Endothelial cell of coronary artery (primary cell): ENCODE results near the gene ANXA9. TPM values are rescaled to one million over a fixed set of nuclear protein-coding genes. Genes with fewer than 3 reads are reported as not detected.

ENCODE experiments used
- total RNA-seq: library from RNA; depleted of rRNA; stranded (reverse); fragments of >200 nt; gene quantifications from 2 replicates; pipeline ENCODE4 v1.2.3, GENCODE V29; 2014

ANXA9 gene, protein sequence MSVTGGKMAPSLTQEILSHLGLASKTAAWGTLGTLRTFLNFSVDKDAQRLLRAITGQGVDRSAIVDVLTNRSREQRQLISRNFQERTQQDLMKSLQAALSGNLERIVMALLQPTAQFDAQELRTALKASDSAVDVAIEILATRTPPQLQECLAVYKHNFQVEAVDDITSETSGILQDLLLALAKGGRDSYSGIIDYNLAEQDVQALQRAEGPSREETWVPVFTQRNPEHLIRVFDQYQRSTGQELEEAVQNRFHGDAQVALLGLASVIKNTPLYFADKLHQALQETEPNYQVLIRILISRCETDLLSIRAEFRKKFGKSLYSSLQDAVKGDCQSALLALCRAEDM
- not detected in 2 replicates for total RNA-seq

GRCh38 chr1:150981805-150982712 is at the start of gene ANXA9:
Gene ANXA9, plus strand, starts transcription at chr1:150982292. Its CDS starts 814 bp downstream, at chr1:150983106.

GRCh38 chr1:150974580-150975478 is 7.3 kb upstream of the ANXA9 start, which contains the start of gene CERS2:
Gene CERS2, minus strand, starts transcription at chr1:150974835. Its CDS starts 5,745 bp downstream, at chr1:150969090.

DNA sequence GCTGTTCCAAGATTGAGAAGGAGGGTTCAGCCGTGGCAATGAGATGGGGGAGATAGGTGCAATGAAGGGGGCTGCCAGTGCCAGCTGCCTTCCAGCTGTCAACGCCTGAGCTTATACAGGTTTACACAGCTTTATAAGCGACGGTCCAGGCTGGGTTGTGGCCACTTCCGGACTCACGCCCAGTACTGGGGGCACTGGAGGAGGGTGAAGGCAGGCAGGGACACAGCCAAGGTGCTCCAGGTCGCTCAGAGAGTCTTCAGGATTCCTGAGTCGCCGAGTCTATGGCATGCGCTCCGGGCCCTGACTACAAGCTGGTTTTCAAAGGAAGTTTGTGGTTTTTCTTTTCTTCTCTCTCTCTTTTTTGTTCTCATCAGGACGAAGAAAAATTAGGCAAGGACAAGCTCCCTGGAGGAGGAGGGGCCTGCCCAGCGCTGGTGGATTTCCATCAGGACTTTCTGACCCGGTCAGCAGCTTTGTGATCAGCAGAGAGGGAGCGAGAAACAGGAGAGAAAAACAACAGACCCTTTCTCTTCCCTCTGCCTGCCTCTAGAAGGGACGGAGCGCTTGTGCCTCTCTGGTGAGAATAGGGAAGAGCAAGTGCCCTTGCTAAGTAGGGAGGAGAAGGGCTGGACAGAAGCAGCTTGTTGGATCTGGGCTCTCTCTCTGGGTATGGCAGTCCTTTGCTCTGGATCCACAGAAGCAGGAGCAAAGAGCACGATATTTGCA is 24.4 kb downstream of the ANXA9 start, which contains the start of gene MINDY1:
Gene MINDY1 (minus strand): TSS at position 576 of the 726 bp plus-strand sequence. CDS start 4,285 bp downstream, outside the sequence.

GRCh38 chr1:151008244-151009205 is 26.4 kb downstream of the ANXA9 start, which contains the start of gene PRUNE1:
Gene PRUNE1, plus strand, starts transcription at chr1:151008449. Its CDS starts 184 bp downstream, at chr1:151008633.

GRCh38 chr1:151036356-151036755 is 54.3 kb downstream of the ANXA9 start, which contains the start of gene BNIPL:
Gene BNIPL, plus strand, starts transcription at chr1:151036586. Its CDS starts 140 bp downstream, at chr1:151036726.

Other genes with a start within 250 kb of the ANXA9 start
- gene CTSS, start 216.5 kb upstream of the ANXA9 start, total RNA-seq, result 10.6 and 12.9 TPM in 2 replicates
- 2.3 and 3.2 TPM in 2 replicates for gene CTSK, start 174.0 kb upstream of the ANXA9 start, total RNA-seq
- gene ARNT, start 105.7 kb upstream of the ANXA9 start, total RNA-seq, result 16.7 and 26.8 TPM in 2 replicates
- not detected in 2 replicates for gene CTXND2, start 95.2 kb upstream of the ANXA9 start, total RNA-seq
- 34.0 and 35.1 TPM in 2 replicates for gene SETDB1, start 55.9 kb upstream of the ANXA9 start, total RNA-seq
- gene CERS2, start 7.5 kb upstream of the ANXA9 start, total RNA-seq, result 65.1 and 87.3 TPM in 2 replicates
- gene MINDY1, start 24.6 kb downstream of the ANXA9 start, total RNA-seq, result 5.7 and 10.5 TPM in 2 replicates
- gene PRUNE1, start 26.2 kb downstream of the ANXA9 start, total RNA-seq, result 3.1 and 5.5 TPM in 2 replicates
- under 0.01 and 0.09 TPM in 2 replicates for gene BNIPL, start 54.3 kb downstream of the ANXA9 start, total RNA-seq
- 0.81 and 1.3 TPM in 2 replicates for gene C1orf56, start 65.5 kb downstream of the ANXA9 start, total RNA-seq
- gene CDC42SE1, start 77.3 kb downstream of the ANXA9 start, total RNA-seq, result 56.3 and 58.8 TPM in 2 replicates
- 1.8 and 4.8 TPM in 2 replicates for gene MLLT11, start 78.1 kb downstream of the ANXA9 start, total RNA-seq
- 6.6 and 8.6 TPM in 2 replicates for gene GABPB2, start 88.5 kb downstream of the ANXA9 start, total RNA-seq
- gene SEMA6C, start 164.3 kb downstream of the ANXA9 start, total RNA-seq, result 8.9 and 11.3 TPM in 2 replicates
- gene TNFAIP8L2, start 174.4 kb downstream of the ANXA9 start, total RNA-seq, result not detected in 2 replicates
- 2.9 and 4.8 TPM in 2 replicates for gene LYSMD1, start 183.6 kb downstream of the ANXA9 start, total RNA-seq
- gene SCNM1, start 183.9 kb downstream of the ANXA9 start, total RNA-seq, result 20.8 and 21.0 TPM in 2 replicates
- 0.28 and 0.36 TPM in 2 replicates for gene TMOD4, start 193.7 kb downstream of the ANXA9 start, total RNA-seq
- gene VPS72, start 207.9 kb downstream of the ANXA9 start, total RNA-seq, result 56.9 and 58.1 TPM in 2 replicates
- gene PIP5K1A, start 216.3 kb downstream of the ANXA9 start, total RNA-seq, result 37.8 and 48.8 TPM in 2 replicates